DOHH2 (cell line): Measurements from ENCODE around the gene TRMT5.

ENCODE experiments used
- H3F3A ChIP-seq: fragments of 200-600 bp; sonication (generic), shearing (Covaris generic); 2 replicates; pipeline ENCODE4 v1.6.0; 2016; ENCODE audit warnings: antibody characterized with exemption, mild to moderate bottlenecking; ENCODE audit not compliant: control insufficient read depth, insufficient read depth
- H3K27ac ChIP-seq: fragments of 200-600 bp; sonication (generic); 2 replicates; pipeline ENCODE4 v1.5.1; 2014; ENCODE audit warnings: low read depth, mild to moderate bottlenecking, low read length, moderate library complexity
- H3K27me3 ChIP-seq: fragments of 200-600 bp; sonication (generic); 2 replicates; pipeline ENCODE4 v1.6.1; 2014; ENCODE audit warnings: mild to moderate bottlenecking, low read length, mixed read lengths; ENCODE audit not compliant: control insufficient read depth
- H3K36me3 ChIP-seq: fragments of 200-600 bp; sonication (generic); 2 replicates; pipeline ENCODE4 v1.6.1; 2014; ENCODE audit warnings: mild to moderate bottlenecking, low read length, moderate library complexity, mixed read lengths; ENCODE audit not compliant: control insufficient read depth
- H3K4me1 ChIP-seq: fragments of 200-600 bp; sonication (generic); 2 replicates; pipeline ENCODE4 v1.6.1; 2014; ENCODE audit warnings: mild to moderate bottlenecking, low read length, mixed read lengths; ENCODE audit not compliant: control insufficient read depth
- H3K4me2 ChIP-seq: fragments of 200-600 bp; sonication (generic); 2 replicates; pipeline ENCODE4 v1.6.0; 2014; ENCODE audit warnings: mild to moderate bottlenecking, low read length, moderate library complexity
- H3K4me3 ChIP-seq: fragments of 200-600 bp; sonication (generic); 2 replicates; pipeline ENCODE4 v1.5.1; 2014; ENCODE audit warnings: mild to moderate bottlenecking, low read length, mixed read lengths
- H3K79me2 ChIP-seq: fragments of 200-600 bp; sonication (generic); 2 replicates; pipeline ENCODE4 v1.6.1; 2014; ENCODE audit warnings: mild to moderate bottlenecking, low read length, mixed read lengths; ENCODE audit not compliant: control insufficient read depth
- H3K9me2 ChIP-seq: fragments of 200-600 bp; sonication (generic); replicated peaks from 2 replicates; pipeline ENCODE4 v1.6.1; 2014; ENCODE audit warnings: mild to moderate bottlenecking, low read length, mixed read lengths; ENCODE audit not compliant: control insufficient read depth
- H3K9me3 ChIP-seq: fragments of 200-600 bp; sonication (generic); 2 replicates; pipeline ENCODE4 v1.6.1; 2014; ENCODE audit warnings: antibody characterized with exemption, low read length, mixed read lengths; ENCODE audit not compliant: control insufficient read depth, insufficient read depth
- H4K20me1 ChIP-seq: fragments of 200-600 bp; sonication (generic); 2 replicates; pipeline ENCODE4 v1.6.0; 2014; ENCODE audit warnings: low read depth, mild to moderate bottlenecking, antibody characterized with exemption, low read length, moderate library complexity; ENCODE audit not compliant: control insufficient read depth, insufficient read depth
- EZH2phosphoT487 ChIP-seq: fragments of 200-600 bp; sonication (generic); IDR thresholded peaks from 2 replicates; pipeline ENCODE4 v1.6.1; 2017; ENCODE audit warnings: borderline replicate concordance, mild to moderate bottlenecking, antibody characterized with exemption, low read length, moderate library complexity, mixed read lengths
- TF ChIP-seq, protein P1 (sequence below): fragments of 200-600 bp; sonication (generic); IDR thresholded peaks from one replicate; pipeline ENCODE4 v1.5.1; 2014; ENCODE audit warnings: antibody characterized with exemption, mild to moderate bottlenecking, low read depth, low read length; ENCODE audit not compliant: poor library complexity, severe bottlenecking

TRMT5 gene

DNA sequence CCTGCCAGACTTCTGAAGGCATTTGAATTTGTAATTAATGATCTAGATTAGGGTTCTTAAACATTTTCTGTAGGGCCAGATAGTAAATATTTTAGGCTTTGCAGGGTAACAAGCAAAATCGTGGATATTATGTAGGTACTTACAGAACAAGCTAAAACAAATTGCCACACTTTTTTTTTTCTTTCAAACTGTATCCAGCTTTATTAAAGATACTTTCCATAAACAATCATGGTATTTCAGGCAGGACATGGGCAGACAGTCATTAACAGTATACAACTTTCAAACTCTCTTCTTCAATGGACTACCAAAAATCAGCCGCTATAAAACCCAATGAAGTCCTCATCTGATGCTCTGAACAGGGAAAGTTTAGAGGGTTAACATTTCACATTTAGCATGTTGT is 9.6 kb downstream of the TRMT5 start:
- Histone ChIP-seq H3K4me2 (no peak overlapping the region), H3F3A (peaks cover 7% of the 10 kb centered on the region; the same call in 1 of the 2 replicates), H3K9me2 (no peaks in the 10 kb centered on the region), H3K4me1 (peaks cover 14% of the 10 kb centered on the region), H3K79me2 (peaks cover 1% of the 10 kb centered on the region; the same call in 1 of the 2 replicates), H3K36me3 (peaks cover 37% of the 10 kb centered on the region), H3K9me3 (no peaks in the 10 kb centered on the region), H4K20me1 (no peaks in the 10 kb centered on the region), H3K4me3 (no peak overlapping the region), H3K27ac (no peak overlapping the region), H3K27me3 (no peaks in the 10 kb centered on the region)
- TF ChIP-seq, protein P1, sequence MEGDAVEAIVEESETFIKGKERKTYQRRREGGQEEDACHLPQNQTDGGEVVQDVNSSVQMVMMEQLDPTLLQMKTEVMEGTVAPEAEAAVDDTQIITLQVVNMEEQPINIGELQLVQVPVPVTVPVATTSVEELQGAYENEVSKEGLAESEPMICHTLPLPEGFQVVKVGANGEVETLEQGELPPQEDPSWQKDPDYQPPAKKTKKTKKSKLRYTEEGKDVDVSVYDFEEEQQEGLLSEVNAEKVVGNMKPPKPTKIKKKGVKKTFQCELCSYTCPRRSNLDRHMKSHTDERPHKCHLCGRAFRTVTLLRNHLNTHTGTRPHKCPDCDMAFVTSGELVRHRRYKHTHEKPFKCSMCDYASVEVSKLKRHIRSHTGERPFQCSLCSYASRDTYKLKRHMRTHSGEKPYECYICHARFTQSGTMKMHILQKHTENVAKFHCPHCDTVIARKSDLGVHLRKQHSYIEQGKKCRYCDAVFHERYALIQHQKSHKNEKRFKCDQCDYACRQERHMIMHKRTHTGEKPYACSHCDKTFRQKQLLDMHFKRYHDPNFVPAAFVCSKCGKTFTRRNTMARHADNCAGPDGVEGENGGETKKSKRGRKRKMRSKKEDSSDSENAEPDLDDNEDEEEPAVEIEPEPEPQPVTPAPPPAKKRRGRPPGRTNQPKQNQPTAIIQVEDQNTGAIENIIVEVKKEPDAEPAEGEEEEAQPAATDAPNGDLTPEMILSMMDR, result no peak
- no peak for TF ChIP-seq EZH2phosphoT487

DNA sequence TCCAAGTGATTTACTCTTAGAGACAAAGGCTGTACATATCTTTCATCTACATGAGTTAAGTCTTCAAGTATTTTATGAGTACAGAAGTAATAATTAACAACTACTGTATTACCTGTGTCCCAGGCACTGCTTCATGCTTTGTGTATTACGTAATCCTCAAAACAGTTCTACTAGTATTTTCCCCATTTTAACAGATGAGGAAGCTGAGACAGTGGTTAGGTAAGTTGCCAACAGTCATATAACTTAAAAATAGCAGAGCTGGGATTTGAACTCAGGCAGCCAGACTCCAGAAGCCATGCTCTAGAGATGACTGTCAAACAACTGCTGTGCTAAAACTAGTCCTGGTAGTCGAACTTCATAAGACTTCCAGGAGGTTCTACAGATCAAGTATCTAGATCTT is 10.7 kb downstream of the TRMT5 start:
- Histone ChIP-seq H3K4me1 (peaks cover 14% of the 10 kb centered on the region), H3K4me2 (no peak overlapping the region)
- TF ChIP-seq, protein P1, result no peak
- no peak for TF ChIP-seq EZH2phosphoT487

DNA sequence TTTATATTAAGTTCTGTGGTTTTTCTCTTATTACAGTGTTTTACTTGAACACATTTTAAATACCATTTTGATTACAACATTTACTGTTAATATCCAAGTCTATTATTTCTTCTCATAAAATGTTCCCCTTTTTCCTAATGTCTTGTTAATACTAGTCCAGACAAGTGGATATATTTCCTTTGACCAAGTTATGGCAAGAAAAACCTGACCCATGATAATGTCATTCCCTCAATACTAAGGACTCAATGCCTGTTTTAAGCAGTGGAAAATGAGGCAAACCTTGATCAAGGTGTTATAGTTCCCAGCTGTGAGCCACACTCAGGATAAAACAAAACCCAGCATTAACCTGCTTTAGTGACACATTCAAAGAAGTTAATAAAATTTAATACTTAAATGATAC is 12.2 kb downstream of the TRMT5 start:
- Histone ChIP-seq H3K27ac (no peak overlapping the region), H3K79me2 (no peaks in the 10 kb centered on the region), H3K36me3 (peaks cover 16% of the 10 kb centered on the region), H3K4me2 (no peak overlapping the region), H4K20me1 (no peaks in the 10 kb centered on the region), H3K9me3 (no peaks in the 10 kb centered on the region), H3K4me3 (no peak overlapping the region), H3K4me1 (peaks cover 14% of the 10 kb centered on the region), H3K27me3 (no peaks in the 10 kb centered on the region), H3K9me2 (no peaks in the 10 kb centered on the region), H3F3A (peaks cover 7% of the 10 kb centered on the region; the same call in 1 of the 2 replicates)
- TF ChIP-seq EZH2phosphoT487, result no peak

More for the DNA sequence above, 10.7 kb downstream of the TRMT5 start:
- H3K9me3 ChIP-seq, result no peaks in the 10 kb centered on the region
- no peak overlapping the region for H3K4me3 ChIP-seq
- no peaks in the 10 kb centered on the region for H3K27me3 ChIP-seq
- no peak overlapping the region for H3K27ac ChIP-seq
- no peaks in the 10 kb centered on the region for H3K9me2 ChIP-seq
- peaks cover 7% of the 10 kb centered on the region; the same call in 1 of the 2 replicates for H3F3A ChIP-seq
- peaks cover 26% of the 10 kb centered on the region for H3K36me3 ChIP-seq
- no peaks in the 10 kb centered on the region for H3K79me2 ChIP-seq
- no peaks in the 10 kb centered on the region for H4K20me1 ChIP-seq

DNA sequence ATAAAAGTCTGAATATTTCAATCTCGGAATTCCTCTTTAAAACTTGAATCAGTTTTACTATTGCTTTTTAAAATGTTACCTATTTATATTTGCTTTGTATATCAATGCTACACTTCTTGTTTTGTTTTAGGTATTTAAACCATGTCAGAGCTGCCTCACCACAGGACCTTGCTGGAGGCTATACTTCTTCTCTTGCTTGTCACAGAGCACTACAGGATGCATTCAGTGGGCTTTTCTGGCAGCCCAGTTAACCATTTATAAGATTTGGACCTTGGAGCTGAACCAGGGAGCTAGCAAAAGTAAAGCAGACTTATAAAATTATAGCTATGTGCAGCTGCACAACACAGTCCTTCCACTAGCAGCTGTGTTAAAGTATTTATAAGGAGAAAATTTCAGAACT is 12.8 kb downstream of the TRMT5 start:
- Histone ChIP-seq H3K4me3 (no peak overlapping the region), H3K36me3 (peaks cover 10% of the 10 kb centered on the region), H3F3A (peaks cover 7% of the 10 kb centered on the region; the same call in 1 of the 2 replicates), H3K9me3 (no peaks in the 10 kb centered on the region), H4K20me1 (no peaks in the 10 kb centered on the region), H3K27me3 (no peaks in the 10 kb centered on the region), H3K79me2 (no peaks in the 10 kb centered on the region), H3K4me1 (peaks cover 11% of the 10 kb centered on the region), H3K27ac (no peak overlapping the region), H3K9me2 (no peaks in the 10 kb centered on the region), H3K4me2 (no peak overlapping the region)
- TF ChIP-seq EZH2phosphoT487, result no peak
- TF ChIP-seq, protein P1, result no peak
